ENCODE measurements around the gene L1CAM. TPM values are rescaled to one million over a fixed set of nuclear protein-coding genes. Genes with fewer than 3 reads are reported as not detected.
A peak's percentile ranks its signal among the peaks of the same experiment; 100 is the strongest.

The L1CAM gene
- total RNA-seq, 6 experiments from 2014 or later, result 0.33 to 0.64 (median 0.47) TPM; not detected in 2

DNA sequence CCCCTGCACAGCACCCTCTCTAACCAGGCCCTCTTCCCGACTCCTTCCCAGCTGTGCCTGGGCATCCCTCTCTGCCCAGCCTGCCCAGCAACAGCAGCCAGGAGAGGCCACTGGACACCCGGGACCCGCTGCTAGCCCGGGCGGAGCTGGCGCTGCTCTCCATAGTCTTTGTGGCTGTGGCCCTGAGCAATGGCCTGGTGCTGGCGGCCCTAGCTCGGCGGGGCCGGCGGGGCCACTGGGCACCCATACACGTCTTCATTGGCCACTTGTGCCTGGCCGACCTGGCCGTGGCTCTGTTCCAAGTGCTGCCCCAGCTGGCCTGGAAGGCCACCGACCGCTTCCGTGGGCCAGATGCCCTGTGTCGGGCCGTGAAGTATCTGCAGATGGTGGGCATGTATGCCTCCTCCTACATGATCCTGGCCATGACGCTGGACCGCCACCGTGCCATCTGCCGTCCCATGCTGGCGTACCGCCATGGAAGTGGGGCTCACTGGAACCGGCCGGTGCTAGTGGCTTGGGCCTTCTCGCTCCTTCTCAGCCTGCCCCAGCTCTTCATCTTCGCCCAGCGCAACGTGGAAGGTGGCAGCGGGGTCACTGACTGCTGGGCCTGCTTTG is 19.6 kb upstream of the L1CAM start:
- H3K4me1 ChIP-seq, result no peaks in the 10 kb centered on the region
- H3K36me3 ChIP-seq, result no peaks in the 10 kb centered on the region
- no peak overlapping the region for H3K27ac ChIP-seq
- H3K9me3 ChIP-seq, result no peaks in the 10 kb centered on the region
- ATAC-seq (no peak), DNase-seq (no peak)
- H3K4me3 ChIP-seq, result no peak overlapping the region
- H3K27me3 ChIP-seq, result no peaks in the 10 kb centered on the region
- TF ChIP-seq POLR2A (IDR thresholded peaks at IDR 0.05), result no peak
- TF ChIP-seq, protein P1, sequence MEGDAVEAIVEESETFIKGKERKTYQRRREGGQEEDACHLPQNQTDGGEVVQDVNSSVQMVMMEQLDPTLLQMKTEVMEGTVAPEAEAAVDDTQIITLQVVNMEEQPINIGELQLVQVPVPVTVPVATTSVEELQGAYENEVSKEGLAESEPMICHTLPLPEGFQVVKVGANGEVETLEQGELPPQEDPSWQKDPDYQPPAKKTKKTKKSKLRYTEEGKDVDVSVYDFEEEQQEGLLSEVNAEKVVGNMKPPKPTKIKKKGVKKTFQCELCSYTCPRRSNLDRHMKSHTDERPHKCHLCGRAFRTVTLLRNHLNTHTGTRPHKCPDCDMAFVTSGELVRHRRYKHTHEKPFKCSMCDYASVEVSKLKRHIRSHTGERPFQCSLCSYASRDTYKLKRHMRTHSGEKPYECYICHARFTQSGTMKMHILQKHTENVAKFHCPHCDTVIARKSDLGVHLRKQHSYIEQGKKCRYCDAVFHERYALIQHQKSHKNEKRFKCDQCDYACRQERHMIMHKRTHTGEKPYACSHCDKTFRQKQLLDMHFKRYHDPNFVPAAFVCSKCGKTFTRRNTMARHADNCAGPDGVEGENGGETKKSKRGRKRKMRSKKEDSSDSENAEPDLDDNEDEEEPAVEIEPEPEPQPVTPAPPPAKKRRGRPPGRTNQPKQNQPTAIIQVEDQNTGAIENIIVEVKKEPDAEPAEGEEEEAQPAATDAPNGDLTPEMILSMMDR (IDR thresholded peaks at IDR 0.05), result no peak
- intact Hi-C loops (cut with DNase I), result no loop called here
- no CpG with 5 or more reads among the region's 32 CpGs for WGBS (ENCODE audit: insufficient coverage, low coverage, low lambda C conversion rate, missing lambda C conversion rate)

DNA sequence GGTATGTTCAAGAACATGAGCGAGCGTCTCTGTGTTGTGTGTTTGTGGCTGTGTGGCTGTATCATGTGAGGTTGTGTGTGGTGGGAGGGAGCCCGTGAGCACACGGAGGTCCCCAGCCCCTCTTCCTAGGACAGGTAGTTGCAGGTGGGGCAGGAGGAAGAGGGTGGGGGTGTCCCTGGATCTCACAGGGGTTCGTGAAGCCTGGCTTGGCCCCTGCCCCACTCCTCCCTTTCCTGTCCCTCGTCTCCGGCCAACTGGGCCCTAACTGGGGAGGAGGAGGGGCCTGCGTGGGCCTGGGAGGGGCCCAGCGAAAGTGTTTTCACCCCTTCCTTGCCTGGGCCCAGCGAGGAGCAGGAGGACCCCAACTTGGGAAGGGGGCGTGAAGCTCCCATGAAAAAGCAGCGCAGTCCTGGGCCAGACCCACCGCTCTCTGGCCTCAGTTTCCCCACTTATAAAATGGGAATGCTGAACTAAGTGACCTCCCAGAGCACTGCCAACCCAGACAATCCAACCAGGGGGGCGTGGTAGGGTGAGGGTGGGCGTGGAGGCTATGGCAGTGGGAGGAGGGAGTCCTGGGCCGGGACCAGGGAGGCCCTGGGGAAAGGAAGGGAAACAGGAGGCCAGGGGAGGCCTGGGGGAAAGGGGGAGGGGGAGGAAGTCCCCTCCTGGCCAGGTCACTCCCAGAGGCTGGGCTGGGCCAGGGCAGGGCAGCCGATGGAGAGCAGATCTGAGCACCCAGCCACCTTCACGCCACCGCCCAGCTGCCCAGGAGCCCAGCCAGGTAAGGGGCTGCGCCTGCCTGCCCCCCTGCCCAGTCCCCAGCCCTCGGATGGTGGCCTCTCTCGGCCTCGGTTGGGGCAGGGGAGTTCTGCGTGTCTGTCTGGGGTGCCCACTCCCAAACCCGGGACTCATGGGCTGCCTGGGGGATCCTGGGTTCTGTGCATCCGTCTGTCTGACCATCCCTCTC is 18.3 kb upstream of the L1CAM start, which contains the start of gene AVPR2:
AVPR2 (plus strand) TSS at position 683 of the 967 bp plus-strand sequence. CDS start 473 bp downstream, outside the sequence.
- Histone ChIP-seq H3K36me3 (no peaks in the 10 kb centered on the region), H3K4me3 (no peak within 1 kb of the TSS), H3K9me3 (no peaks in the 10 kb centered on the region), H3K4me1 (no peaks in the 10 kb centered on the region), H3K27me3 (no peaks in the 10 kb centered on the region), H3K27ac (no peak within 1 kb of the TSS)
- intact Hi-C loops (cut with DNase I), result no loop called here
- ATAC-seq (peak; percentile 16 to 45 (median 26)), DNase-seq (no peak)
- WGBS (ENCODE audit: insufficient coverage, low coverage, low lambda C conversion rate, missing lambda C conversion rate), result 40% methylated on average over 11 of the region's 26 CpGs
- no peak for TF ChIP-seq POLR2A (IDR thresholded peaks at IDR 0.05)
- TF ChIP-seq, protein P1 (IDR thresholded peaks at IDR 0.05), result no peak

DNA sequence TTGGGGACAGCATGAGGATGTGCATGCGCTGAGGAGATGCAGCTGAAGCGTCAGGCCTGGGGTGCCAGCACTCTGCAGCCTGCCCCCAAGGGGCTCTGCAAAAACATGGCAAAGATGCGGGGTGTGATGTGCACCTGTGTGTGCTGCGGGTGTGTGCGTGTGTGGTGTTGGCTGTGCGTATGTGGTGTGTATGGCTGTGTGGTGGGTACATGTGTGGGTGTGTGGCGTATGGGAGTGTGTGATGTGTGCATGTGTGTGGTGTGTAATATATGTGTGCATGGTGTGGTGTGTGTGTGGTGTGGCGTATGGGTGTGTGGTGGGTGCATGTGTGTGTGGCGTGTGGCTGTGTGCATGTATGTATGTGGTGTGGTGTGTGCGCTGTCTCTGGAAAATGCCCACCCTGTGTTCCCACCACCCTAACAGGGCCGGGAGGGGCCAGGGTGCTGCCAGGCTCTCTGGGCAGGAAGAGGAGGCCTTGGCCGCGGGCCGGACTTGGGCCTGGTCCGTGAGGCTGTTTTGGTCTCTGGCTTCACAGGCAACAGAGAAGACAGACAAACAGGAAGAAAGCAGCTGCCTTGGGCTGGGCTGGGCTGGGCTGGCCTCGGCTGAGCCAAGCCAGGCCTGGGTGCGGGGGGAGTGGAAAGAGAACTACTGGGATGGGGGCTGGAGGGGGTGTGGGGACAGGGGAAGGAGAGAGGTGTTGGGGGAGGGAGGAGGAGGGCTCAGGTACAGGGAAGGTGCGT is 17.4 kb upstream of the L1CAM start:
- WGBS (ENCODE audit: insufficient coverage, low coverage, low lambda C conversion rate, missing lambda C conversion rate), result 51% methylated on average over 14 of the region's 18 CpGs
- H3K27me3 ChIP-seq, result no peaks in the 10 kb centered on the region
- TF ChIP-seq, protein P1 (IDR thresholded peaks at IDR 0.05), result no peak
- TF ChIP-seq POLR2A (IDR thresholded peaks at IDR 0.05), result no peak
- ATAC-seq (peak; percentile 36 to 58 (median 46)), DNase-seq (no peak)
- H3K9me3 ChIP-seq, result no peaks in the 10 kb centered on the region
- no peaks in the 10 kb centered on the region for H3K36me3 ChIP-seq
- H3K4me3 ChIP-seq, result no peak overlapping the region
- no peaks in the 10 kb centered on the region for H3K4me1 ChIP-seq
- intact Hi-C loops (cut with DNase I), result no loop called here
- H3K27ac ChIP-seq, result no peak overlapping the region

DNA sequence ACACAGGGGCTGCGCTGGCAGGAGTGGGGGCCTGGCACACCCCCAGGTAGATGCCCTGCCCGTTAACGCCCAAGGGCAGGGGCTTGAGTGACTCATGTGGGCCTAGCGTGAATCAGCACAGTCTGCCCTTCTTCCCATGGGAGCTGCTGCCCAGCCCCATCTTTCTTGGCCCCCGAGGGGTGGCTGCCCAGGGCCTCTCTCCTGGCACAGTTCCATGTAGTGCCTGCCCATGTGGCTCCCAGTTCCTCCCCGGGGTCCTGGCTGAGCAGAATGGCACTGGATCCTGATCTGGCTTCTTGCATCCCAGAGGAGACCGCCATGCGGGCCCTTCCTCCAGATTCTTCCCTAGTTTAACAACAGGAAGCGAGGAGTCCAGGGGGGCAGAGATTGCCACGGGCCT is 16.4 kb upstream of the L1CAM start:
- no peaks in the 10 kb centered on the region for H3K9me3 ChIP-seq
- H3K4me3 ChIP-seq, result no peak overlapping the region
- 18% methylated on average over 2 of the region's 10 CpGs for WGBS (ENCODE audit: insufficient coverage, low coverage, low lambda C conversion rate, missing lambda C conversion rate)
- no peak overlapping the region for H3K27ac ChIP-seq
- intact Hi-C loops (cut with DNase I), result no loop called here
- DNase-seq (no peak), ATAC-seq (no peak)
- H3K36me3 ChIP-seq, result no peaks in the 10 kb centered on the region
- no peaks in the 10 kb centered on the region for H3K4me1 ChIP-seq
- no peaks in the 10 kb centered on the region for H3K27me3 ChIP-seq
- TF ChIP-seq, protein P1 (IDR thresholded peaks at IDR 0.05), result no peak
- TF ChIP-seq POLR2A (IDR thresholded peaks at IDR 0.05), result no peak
